BE2C (cell line): ENCODE data around the gene RANBP3.

ENCODE experiments used
- DNase-seq: peaks from one replicate; pipeline ENCODE4 v3.0.0-alpha.2; 2020
- H3K27me3 ChIP-seq: fragments of 250-450 bp; sonication (Bioruptor Pico); 2 replicates; pipeline ENCODE4 v1.5.1; 2020; ENCODE audit warnings: mild to moderate bottlenecking
- H3K36me3 ChIP-seq: fragments of 250-450 bp; sonication (Bioruptor Pico); 2 replicates; pipeline ENCODE4 v1.5.1; 2020; ENCODE audit warnings: mild to moderate bottlenecking
- H3K4me1 ChIP-seq: fragments of 250-450 bp; sonication (Bioruptor Pico); 2 replicates; pipeline ENCODE4 v1.5.1; 2020
- H3K4me3 ChIP-seq: 2 replicates; pipeline ENCODE4 v1.5.1; 2011; ENCODE audit warnings: low read depth, low read length
- H3K9me3 ChIP-seq: fragments of 250-450 bp; sonication (Bioruptor Pico); 2 replicates; pipeline ENCODE4 v1.5.1; 2020
- TF ChIP-seq, protein P1 (sequence below): IDR thresholded peaks from 2 replicates; pipeline ENCODE4 v1.5.1; 2012; ENCODE audit warnings: mild to moderate bottlenecking, low read depth, low read length

RANBP3 gene

DNA sequence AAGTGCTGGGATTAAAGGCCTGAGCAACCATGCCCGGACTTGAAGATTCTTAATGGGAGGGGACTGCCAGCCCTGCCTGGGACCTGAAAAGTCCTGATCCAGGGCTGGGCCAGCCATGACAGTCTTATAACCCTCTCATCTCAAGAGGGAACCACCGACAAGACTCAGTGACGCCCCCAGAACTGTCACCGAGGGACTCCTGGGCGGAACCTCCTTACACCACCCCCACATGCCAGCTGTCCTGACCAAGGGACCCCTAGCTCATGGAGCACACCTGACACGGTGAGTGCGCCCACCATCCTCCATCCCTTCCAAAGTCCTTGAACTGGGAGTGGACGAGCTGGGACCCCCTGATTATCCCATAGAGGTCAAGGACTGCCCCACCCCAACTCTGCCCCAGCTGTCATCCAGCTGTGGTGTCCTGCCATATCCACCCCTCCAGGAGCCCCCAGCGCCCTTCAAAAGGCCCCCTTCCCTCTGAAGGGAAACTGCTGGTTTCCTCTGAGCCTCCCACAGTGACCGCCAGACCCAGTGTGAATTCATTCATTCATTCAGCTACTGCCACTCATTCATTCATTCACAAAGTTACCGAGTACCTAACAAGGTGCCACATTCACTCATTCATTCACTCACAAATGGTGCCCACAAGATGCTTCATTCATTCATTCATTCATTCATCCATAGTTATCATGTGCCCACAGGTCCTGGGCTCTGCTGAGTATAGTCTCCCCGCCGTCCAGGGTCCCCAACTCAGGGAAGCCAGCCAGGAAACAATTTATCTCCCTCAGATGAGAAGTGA, 78.0 kb downstream of the RANBP3 start:
- Histone ChIP-seq H3K9me3 (no peaks in the 10 kb centered on the region), H3K27me3 (no peaks in the 10 kb centered on the region), H3K4me1 (peaks cover 5% of the 10 kb centered on the region), H3K4me3 (no peak overlapping the region), H3K36me3 (peaks cover 20% of the 10 kb centered on the region)
- DNase-seq = no peak
- TF ChIP-seq, protein P1, sequence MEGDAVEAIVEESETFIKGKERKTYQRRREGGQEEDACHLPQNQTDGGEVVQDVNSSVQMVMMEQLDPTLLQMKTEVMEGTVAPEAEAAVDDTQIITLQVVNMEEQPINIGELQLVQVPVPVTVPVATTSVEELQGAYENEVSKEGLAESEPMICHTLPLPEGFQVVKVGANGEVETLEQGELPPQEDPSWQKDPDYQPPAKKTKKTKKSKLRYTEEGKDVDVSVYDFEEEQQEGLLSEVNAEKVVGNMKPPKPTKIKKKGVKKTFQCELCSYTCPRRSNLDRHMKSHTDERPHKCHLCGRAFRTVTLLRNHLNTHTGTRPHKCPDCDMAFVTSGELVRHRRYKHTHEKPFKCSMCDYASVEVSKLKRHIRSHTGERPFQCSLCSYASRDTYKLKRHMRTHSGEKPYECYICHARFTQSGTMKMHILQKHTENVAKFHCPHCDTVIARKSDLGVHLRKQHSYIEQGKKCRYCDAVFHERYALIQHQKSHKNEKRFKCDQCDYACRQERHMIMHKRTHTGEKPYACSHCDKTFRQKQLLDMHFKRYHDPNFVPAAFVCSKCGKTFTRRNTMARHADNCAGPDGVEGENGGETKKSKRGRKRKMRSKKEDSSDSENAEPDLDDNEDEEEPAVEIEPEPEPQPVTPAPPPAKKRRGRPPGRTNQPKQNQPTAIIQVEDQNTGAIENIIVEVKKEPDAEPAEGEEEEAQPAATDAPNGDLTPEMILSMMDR = no peak

DNA sequence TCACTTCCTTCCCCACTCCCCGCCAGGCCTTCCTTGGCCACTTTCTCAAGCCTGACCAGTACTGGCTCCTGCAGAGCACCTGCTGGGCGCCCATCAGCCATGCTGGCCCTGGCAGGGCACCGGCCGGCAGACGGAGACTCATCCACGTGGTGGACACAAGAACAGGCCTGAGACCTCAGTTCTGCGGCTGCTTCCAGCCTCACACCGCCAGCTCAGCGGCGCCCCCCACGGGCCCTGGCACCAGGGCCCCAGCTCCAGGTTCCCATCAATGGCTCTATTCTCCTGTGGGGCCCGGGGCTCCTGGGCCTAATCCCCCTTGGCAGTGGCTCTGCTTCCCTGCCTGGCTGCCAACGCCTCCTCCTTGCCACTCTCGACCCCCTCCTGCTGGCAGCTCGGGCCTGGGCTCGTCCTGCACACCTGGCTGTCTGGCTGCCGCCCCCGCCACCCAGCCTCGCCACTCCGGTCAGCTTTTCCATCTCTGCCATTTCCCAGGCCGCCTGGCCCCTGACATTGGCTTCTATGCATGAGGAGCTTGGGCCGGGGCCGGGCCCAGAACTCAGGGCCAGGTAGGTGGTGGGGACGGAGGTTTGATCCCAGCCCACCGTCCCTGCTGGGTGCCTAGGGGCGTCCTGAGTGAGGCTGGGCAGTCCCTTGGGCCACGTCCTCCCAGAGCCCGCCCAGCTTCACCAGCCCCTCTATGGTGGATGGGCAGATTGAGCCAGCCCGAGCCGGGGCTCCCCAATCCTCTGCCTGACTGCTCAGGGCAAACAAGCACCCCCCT, 80.6 kb downstream of the RANBP3 start:
- no peak for DNase-seq
- Histone ChIP-seq H3K9me3 (no peaks in the 10 kb centered on the region), H3K27me3 (peaks cover under 1% of the 10 kb centered on the region; the same call in 1 of the 2 replicates), H3K4me1 (peaks cover 20% of the 10 kb centered on the region), H3K36me3 (peaks cover 21% of the 10 kb centered on the region), H3K4me3 (no peak overlapping the region)
- TF ChIP-seq, protein P1 = 0 out of 2 replicates have a peak, but pooled peaks have one; percentile 14

DNA sequence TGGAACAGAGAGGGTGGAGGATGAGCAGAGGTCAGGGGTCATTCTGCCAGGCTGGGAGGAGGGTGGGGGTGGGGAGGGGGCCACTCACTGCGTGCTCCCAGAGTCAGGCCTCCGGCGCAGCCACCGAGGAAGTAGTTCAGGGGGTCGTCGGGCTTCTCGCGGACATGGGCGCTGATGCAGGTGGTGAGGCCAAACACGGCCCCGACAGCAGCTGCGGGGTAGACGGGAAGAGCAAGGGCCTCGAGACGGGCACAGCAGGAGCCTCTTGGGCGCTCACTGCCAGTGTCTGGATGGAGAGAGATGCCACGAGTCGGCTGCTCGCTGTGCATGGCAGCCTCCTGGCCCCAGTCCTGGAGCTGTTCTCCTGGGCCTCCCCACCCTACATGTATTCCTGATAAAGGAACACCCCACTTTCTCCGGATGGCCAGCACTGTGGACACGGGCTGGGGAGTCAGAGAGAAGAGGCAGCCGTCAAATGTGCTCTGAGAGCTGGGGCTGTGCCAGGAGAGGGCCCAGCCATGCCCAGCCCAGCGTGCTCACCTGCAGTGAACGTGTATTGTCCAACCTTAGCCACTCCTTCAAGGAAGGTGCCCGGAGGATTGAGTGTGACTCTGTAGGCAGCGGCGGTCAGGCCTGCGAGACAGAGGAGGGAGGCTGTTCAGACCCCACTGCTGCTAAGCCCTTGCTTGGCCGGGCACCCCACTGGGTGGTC, 81.4 kb downstream of the RANBP3 start:
- Histone ChIP-seq H3K27me3 (peaks cover 6% of the 10 kb centered on the region), H3K4me3 (no peak overlapping the region), H3K4me1 (peaks cover 28% of the 10 kb centered on the region), H3K36me3 (peaks cover 21% of the 10 kb centered on the region), H3K9me3 (no peaks in the 10 kb centered on the region)
- TF ChIP-seq, protein P1 = no peak
- DNase-seq = no peak

DNA sequence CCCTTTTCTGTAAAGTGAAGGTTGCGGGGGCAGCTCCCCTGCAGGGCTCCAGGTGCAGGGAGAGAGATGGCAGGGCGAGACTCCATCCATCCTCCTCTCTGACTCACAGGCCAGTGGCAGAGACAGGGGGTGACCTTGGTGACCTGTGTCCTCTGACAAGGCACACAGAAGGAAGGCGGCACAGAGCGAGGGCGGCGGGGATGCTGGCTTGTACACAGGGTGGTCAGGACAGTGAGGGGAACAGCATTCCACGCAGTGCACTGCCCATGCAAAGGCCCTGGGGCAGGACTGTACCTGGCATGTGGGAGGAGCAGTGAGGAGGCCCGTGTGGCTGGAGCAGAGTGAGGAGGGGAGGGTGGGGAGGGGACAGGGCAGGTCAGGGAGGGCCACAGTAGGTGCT, 82.0 kb downstream of the RANBP3 start:
- Histone ChIP-seq H3K9me3 (no peaks in the 10 kb centered on the region), H3K4me1 (peaks cover 31% of the 10 kb centered on the region), H3K27me3 (peaks cover 6% of the 10 kb centered on the region), H3K36me3 (peaks cover 21% of the 10 kb centered on the region), H3K4me3 (no peak overlapping the region)
- TF ChIP-seq, protein P1 = no peak
- DNase-seq = no peak

DNA sequence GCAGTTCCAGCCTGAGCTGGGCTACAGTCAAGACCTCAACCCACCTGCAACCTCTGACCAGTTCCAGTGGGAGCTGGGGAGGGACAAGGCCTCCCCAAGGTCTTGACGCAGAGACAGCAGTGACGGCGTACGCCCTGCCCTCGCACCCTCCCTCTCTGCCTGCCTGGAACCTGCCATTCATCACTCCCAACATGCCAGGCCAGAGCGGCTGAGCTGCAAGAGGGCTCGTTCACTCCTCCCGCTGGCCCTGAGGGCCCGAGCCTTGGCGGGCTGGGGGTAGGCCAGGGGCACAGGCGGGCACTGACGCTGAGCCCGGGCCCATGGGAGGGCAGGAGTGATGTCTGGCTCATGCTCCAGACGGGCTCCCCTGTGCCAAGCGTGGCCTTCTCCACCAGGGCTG, 82.5 kb downstream of the RANBP3 start:
- H3K9me3 ChIP-seq = no peaks in the 10 kb centered on the region
- peak; percentile 46 for DNase-seq
- H3K4me3 ChIP-seq = no peak overlapping the region
- H3K4me1 ChIP-seq = peaks cover 31% of the 10 kb centered on the region
- TF ChIP-seq, protein P1 = no peak
- H3K36me3 ChIP-seq = peaks cover 20% of the 10 kb centered on the region
- H3K27me3 ChIP-seq = peaks cover 6% of the 10 kb centered on the region
